Measurements from ENCODE around the gene LARGE1.

The LARGE1 gene

GRCh38 chr22:33807470-33807869 is 112.8 kb downstream of the LARGE1 start:
- Mint-ChIP-seq H3K9me3 (no peaks in the 10 kb centered on the region), H3K4me3 (no peak overlapping the region), H3K27me3 (ENCODE audit: low read depth) (no peaks in the 10 kb centered on the region), H3K4me1 (peaks cover 35% of the 10 kb centered on the region), H3K36me3 (ENCODE audit: low read depth) (no peaks in the 10 kb centered on the region), H3K27ac (no peak overlapping the region)
- TF ChIP-seq CTCF (IDR thresholded peaks at IDR 0.05; ENCODE audit: unreplicated experiment in 3 of 3) = no peak

GRCh38 chr22:33806191-33806590 is 114.1 kb downstream of the LARGE1 start:
- H3K36me3 Mint-ChIP-seq (ENCODE audit: low read depth) = peaks cover 4% of the 10 kb centered on the region
- H3K27ac Mint-ChIP-seq = no peak overlapping the region
- H3K9me3 Mint-ChIP-seq = peaks cover 4% of the 10 kb centered on the region
- H3K27me3 Mint-ChIP-seq (ENCODE audit: low read depth) = no peaks in the 10 kb centered on the region
- no peak overlapping the region for H3K4me3 Mint-ChIP-seq
- H3K4me1 Mint-ChIP-seq = peaks cover 22% of the 10 kb centered on the region
- TF ChIP-seq CTCF (IDR thresholded peaks at IDR 0.05; ENCODE audit: unreplicated experiment in 3 of 3) = no peak

GRCh38 chr22:33803371-33804282 is 116.6 kb downstream of the LARGE1 start:
- Mint-ChIP-seq H3K27ac (no peak overlapping the region), H3K4me1 (peaks cover 17% of the 10 kb centered on the region)

GRCh38 chr22:33798401-33798800 is 121.9 kb downstream of the LARGE1 start:
- H3K9me3 Mint-ChIP-seq = peaks cover 10% of the 10 kb centered on the region
- no peak overlapping the region for H3K4me3 Mint-ChIP-seq
- no peak overlapping the region for H3K27ac Mint-ChIP-seq

More at GRCh38 chr22:33803371-33804282, 116.6 kb downstream of the LARGE1 start:
- no peaks in the 10 kb centered on the region for H3K27me3 Mint-ChIP-seq (ENCODE audit: low read depth)
- TF ChIP-seq CTCF (IDR thresholded peaks at IDR 0.05; ENCODE audit: unreplicated experiment in 3 of 3) = no peak
- H3K4me3 Mint-ChIP-seq = no peak overlapping the region
- H3K36me3 Mint-ChIP-seq (ENCODE audit: low read depth) = peaks cover 8% of the 10 kb centered on the region
- peaks cover 10% of the 10 kb centered on the region for H3K9me3 Mint-ChIP-seq

GRCh38 chr22:33796494-33796893 is 123.8 kb downstream of the LARGE1 start:
- Mint-ChIP-seq H3K4me1 (peaks cover 16% of the 10 kb centered on the region), H3K9me3 (peaks cover 8% of the 10 kb centered on the region), H3K27me3 (ENCODE audit: low read depth) (no peaks in the 10 kb centered on the region), H3K27ac (no peak overlapping the region), H3K4me3 (no peak overlapping the region), H3K36me3 (ENCODE audit: low read depth) (peaks cover 14% of the 10 kb centered on the region)
- TF ChIP-seq CTCF (IDR thresholded peaks at IDR 0.05; ENCODE audit: unreplicated experiment in 3 of 3) = peak in 2 of 3 experiments; percentile 7 to 23

More at GRCh38 chr22:33798401-33798800, 121.9 kb downstream of the LARGE1 start:
- no peaks in the 10 kb centered on the region for H3K27me3 Mint-ChIP-seq (ENCODE audit: low read depth)
- H3K36me3 Mint-ChIP-seq (ENCODE audit: low read depth) = peaks cover 12% of the 10 kb centered on the region
- TF ChIP-seq CTCF (IDR thresholded peaks at IDR 0.05; ENCODE audit: unreplicated experiment in 3 of 3) = no peak
- H3K4me1 Mint-ChIP-seq = peaks cover 10% of the 10 kb centered on the region

All from nephron (organoid).